Measurements from ENCODE around the gene LMO7. TPM values are rescaled to one million over a fixed set of nuclear protein-coding genes. Genes with fewer than 3 reads are reported as not detected.

Gene LMO7
- total RNA-seq, 4 donors from 2014 or later, result 60.5 to 108 (median 75.6) TPM

DNA sequence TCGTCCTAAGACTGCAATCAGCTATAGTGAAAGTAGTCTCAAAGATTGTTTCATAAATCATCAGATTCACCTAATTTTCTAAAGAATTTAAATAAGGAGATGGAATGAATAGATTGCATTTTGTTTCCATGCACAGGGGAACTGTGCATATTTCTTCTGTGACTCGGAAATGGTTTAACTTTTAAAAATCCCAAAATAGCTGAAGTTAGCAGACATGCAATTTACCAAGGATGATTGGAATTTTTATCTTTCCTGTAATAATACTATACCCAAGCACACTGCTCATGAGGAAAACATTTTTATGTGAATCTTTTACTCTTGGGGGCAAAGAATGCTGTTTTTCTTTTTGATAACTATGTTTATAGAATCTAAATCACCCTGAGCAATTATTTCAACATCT lies 15.0 kb upstream of the LMO7 start:
- DNase-seq (ENCODE audit: low spot score in 2 of 2), result no peak
- TF ChIP-seq, protein P1, sequence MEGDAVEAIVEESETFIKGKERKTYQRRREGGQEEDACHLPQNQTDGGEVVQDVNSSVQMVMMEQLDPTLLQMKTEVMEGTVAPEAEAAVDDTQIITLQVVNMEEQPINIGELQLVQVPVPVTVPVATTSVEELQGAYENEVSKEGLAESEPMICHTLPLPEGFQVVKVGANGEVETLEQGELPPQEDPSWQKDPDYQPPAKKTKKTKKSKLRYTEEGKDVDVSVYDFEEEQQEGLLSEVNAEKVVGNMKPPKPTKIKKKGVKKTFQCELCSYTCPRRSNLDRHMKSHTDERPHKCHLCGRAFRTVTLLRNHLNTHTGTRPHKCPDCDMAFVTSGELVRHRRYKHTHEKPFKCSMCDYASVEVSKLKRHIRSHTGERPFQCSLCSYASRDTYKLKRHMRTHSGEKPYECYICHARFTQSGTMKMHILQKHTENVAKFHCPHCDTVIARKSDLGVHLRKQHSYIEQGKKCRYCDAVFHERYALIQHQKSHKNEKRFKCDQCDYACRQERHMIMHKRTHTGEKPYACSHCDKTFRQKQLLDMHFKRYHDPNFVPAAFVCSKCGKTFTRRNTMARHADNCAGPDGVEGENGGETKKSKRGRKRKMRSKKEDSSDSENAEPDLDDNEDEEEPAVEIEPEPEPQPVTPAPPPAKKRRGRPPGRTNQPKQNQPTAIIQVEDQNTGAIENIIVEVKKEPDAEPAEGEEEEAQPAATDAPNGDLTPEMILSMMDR (IDR thresholded peaks at IDR 0.05), result no peak
- TF ChIP-seq POLR2A (IDR thresholded peaks at IDR 0.05), result no peak
- 64 to 68% methylated on average over 2 of the region's 2 CpGs for WGBS, 2 donors
- no peak overlapping the region for H3K4me3 ChIP-seq (ENCODE audit: low read depth, poor library complexity, severe bottlenecking)
- intact Hi-C loops (cut with DNase I; ENCODE audit: low total_unique reads), result no loop called here

DNA sequence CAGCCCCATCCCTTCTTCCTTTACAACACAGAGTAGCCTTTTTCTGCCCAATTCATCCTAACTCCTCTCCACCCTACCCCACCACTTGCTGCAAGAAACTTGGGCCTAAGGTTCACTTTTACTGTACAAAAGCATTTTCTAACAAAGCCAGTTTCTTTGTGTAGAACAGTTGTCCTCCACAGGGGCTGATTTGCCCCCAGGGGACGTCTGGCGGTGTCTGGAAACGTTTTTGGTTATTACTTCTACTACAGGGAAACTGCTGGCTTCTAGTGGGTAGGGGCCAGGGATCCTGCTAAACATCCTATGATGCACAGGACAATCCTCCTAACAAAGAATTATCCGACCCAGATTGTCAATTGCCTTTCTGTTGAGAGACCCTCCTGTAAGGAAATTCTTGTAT lies 7.3 kb upstream of the LMO7 start:
- no peak for DNase-seq (ENCODE audit: low spot score in 2 of 2)
- no peak for TF ChIP-seq POLR2A (IDR thresholded peaks at IDR 0.05)
- TF ChIP-seq, protein P1 (IDR thresholded peaks at IDR 0.05), result no peak
- WGBS, 2 donors, result 80 to 81% methylated on average over 4 of the region's 4 CpGs
- no peak overlapping the region for H3K4me3 ChIP-seq (ENCODE audit: low read depth, poor library complexity, severe bottlenecking)
- intact Hi-C loops (cut with DNase I; ENCODE audit: low total_unique reads), result no loop called here

- H3K4me3 ChIP-seq (ENCODE audit: low read depth, poor library complexity, severe bottlenecking), result no peak overlapping the region
- WGBS, 2 donors, result 20 to 27% methylated on average over 2 of the region's 2 CpGs
- intact Hi-C loops (cut with DNase I; ENCODE audit: low total_unique reads), result no loop called here
- DNase-seq (ENCODE audit: low spot score in 2 of 2), result no peak
- TF ChIP-seq, protein P1 (IDR thresholded peaks at IDR 0.05), result no peak
- TF ChIP-seq POLR2A (IDR thresholded peaks at IDR 0.05), result no peak
Observed at GRCh38 chr13:75633285-75633684, 2.8 kb upstream of the LMO7 start.

DNA sequence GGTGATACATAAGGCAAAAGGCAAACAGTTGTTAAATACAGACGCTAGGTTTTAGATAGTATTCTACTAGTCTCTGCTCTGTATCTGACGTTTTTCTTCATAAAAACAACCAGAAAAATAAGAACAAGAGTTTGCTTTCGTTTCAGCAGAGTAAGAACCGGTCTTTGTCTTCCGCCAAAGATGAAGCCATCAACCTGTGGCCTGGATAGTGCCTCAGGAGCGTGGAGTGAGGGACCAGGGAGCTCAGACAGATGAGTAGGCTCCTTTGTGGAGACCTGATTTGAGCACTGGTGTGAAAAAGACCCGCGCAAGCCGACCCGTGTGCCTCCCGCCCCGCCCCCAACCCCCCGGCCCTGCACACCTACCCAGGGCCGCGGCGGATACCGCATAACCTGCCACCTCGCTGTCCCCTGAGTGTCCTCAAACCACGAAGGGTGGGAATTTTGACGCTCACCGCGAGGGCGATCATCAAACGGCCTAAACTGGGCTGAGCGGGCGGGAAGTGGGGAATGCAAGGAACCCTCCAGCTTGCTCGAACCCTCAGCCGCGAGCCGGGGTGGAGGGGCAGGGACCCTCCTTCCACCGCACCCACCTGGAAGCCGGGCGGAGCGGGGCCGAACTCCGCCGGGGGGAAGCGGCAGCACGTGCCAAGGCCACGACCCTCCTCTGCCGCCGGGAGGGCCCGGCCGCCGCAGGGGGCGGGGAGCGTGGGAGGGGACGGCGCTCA lies 866 bp upstream of the LMO7 start:
- peak overlapping the region; percentile 38 for H3K4me3 ChIP-seq (ENCODE audit: low read depth, poor library complexity, severe bottlenecking)
- TF ChIP-seq, protein P1 (IDR thresholded peaks at IDR 0.05), result no peak
- no peak for TF ChIP-seq POLR2A (IDR thresholded peaks at IDR 0.05)
- 25 to 39% methylated on average over 22 to 29 of the region's 49 CpGs for WGBS, 2 donors
- DNase-seq (ENCODE audit: low spot score in 2 of 2), result peak in 1 of 2 donors; percentile 87
- intact Hi-C loops (cut with DNase I; ENCODE audit: low total_unique reads), result loop anchor here (2.0 kb wide), 1 partner anchor 48 kb away; no protein-coding TSS in a partner anchor

- intact Hi-C loops (cut with DNase I; ENCODE audit: low total_unique reads), result no loop called here
- no peak for DNase-seq (ENCODE audit: low spot score in 2 of 2)
- peak overlapping the region; percentile 38 for H3K4me3 ChIP-seq (ENCODE audit: low read depth, poor library complexity, severe bottlenecking)
- 1% methylated on average over 31 to 56 of the region's 58 CpGs for WGBS, 2 donors
- TF ChIP-seq, protein P1 (IDR thresholded peaks at IDR 0.05), result no peak
- no peak for TF ChIP-seq POLR2A (IDR thresholded peaks at IDR 0.05)
Observed at GRCh38 chr13:75636436-75637180, 478 bp downstream of the LMO7 start.
